HCT116 (cell line): ENCODE measurements around the gene EPHA3. TPM values are rescaled to one million over a fixed set of nuclear protein-coding genes. Genes with fewer than 3 reads are reported as not detected.

Experiments
- ATAC-seq: fragments of 200-7000 bp; cut with Tn5 transposase; 2 replicates; pipeline ENCODE4 v1.9.1; 2020; ENCODE audit warnings: mild to moderate bottlenecking, moderate library complexity
- BruUV-seq: library from RNA; stranded (reverse); fragments of 400-500 nt; replicated peaks from 2 replicates; lab custom pipeline; 2021; lab: Mats Ljungman, UMichigan
- CTCF ChIA-PET: fragments of 300-600 bp; sonication (Branson Sonifier 250); formaldehyde crosslinking; loops from one replicate; lab custom pipeline; 2021; ENCODE audit warnings: antibody characterized with exemption; lab: Charles Lee
- POLR2A ChIA-PET: fragments of 300-600, 350-600 bp; sonication (Branson Sonifier 250); formaldehyde crosslinking; loops from one replicate; lab custom pipeline; 2021; ENCODE audit warnings: antibody characterized with exemption; lab: Charles Lee
- RAD21 ChIA-PET, 2 experiments: fragments of 300-600 bp; sonication (Branson Sonifier 250); formaldehyde crosslinking; loops; one replicate each; lab custom pipeline; 2023; ENCODE audit warnings: low total read pairs in 2 of 2; ENCODE audit not compliant: uncharacterized antibody in 2 of 2, unreplicated experiment in 2 of 2, low non-redundant PET in 1 of 2; lab: Charles Lee
- DNase-seq: peaks from one replicate; pipeline ENCODE4 v3.0.0-alpha.2; 2010; ENCODE audit warnings: low read depth, low spot score
- H2AFZ ChIP-seq: fragments of 200-600 bp; shearing (Covaris generic), sonication (generic); 2 replicates; pipeline ENCODE4 v1.6.1; 2017; ENCODE audit warnings: low read depth, mixed run types, mixed read lengths, antibody characterized with exemption, low read length; ENCODE audit not compliant: poor library complexity, severe bottlenecking
- H3K27ac ChIP-seq: 2 replicates; pipeline ENCODE4 v1.5.1; 2012; ENCODE audit warnings: low read depth, low read length
- H3K27me3 ChIP-seq: fragments of 200-600 bp; sonication (generic); 2 replicates; pipeline ENCODE4 v1.6.1; 2016; ENCODE audit warnings: mixed run types, low read length, mixed read lengths; ENCODE audit not compliant: insufficient read depth
- H3K36me3 ChIP-seq, 2 experiments: fragments of 200-500 bp in 1 of 2; fragments of 200-600 bp in 1 of 2; sonication (Bioruptor generic) in 1 of 2; sonication (generic) in 1 of 2; 2 replicates each; pipeline versions ENCODE4 v1.5.1 to v1.6.1; 2014 to 2016; ENCODE audit warnings: low read length in 2 of 2, inconsistent platforms in 1 of 2, mixed read lengths in 1 of 2, mixed run types in 1 of 2; ENCODE audit not compliant: insufficient read depth in 2 of 2, control insufficient read depth in 1 of 2
- H3K4me1 ChIP-seq, 2 experiments: fragments of 200-600 bp in 1 of 2; sonication (generic) in 1 of 2; 2 replicates each; pipeline versions ENCODE4 v1.5.1 to v1.6.1; 2012 to 2017; ENCODE audit warnings: low read length in 2 of 2, inconsistent platforms in 1 of 2, mild to moderate bottlenecking in 1 of 2, mixed read lengths in 1 of 2, mixed run types in 1 of 2, moderate library complexity in 1 of 2; ENCODE audit not compliant: insufficient read depth in 2 of 2, control insufficient read depth in 1 of 2
- H3K4me2 ChIP-seq: fragments of 200-600 bp; sonication (generic); 2 replicates; pipeline ENCODE4 v1.6.1; 2017; ENCODE audit warnings: mixed run types, low read length, mixed read lengths
- H3K4me3 ChIP-seq, 2 experiments: fragments of 200-600 bp in 1 of 2; sonication (generic) in 1 of 2; replicated peaks in 1 of 2; 2 replicates each; pipeline ENCODE4 v1.5.1; 2011 to 2016; ENCODE audit warnings: low read length in 2 of 2, control low read depth in 1 of 2, low read depth in 1 of 2, mild to moderate bottlenecking in 1 of 2, mixed read lengths in 1 of 2, mixed run types in 1 of 2
- H3K79me2 ChIP-seq: fragments of 200-600 bp; sonication (generic); 2 replicates; pipeline ENCODE4 v1.6.1; 2017; ENCODE audit warnings: mild to moderate bottlenecking, mixed run types, low read length, moderate library complexity, mixed read lengths; ENCODE audit not compliant: insufficient read depth
- H3K9ac ChIP-seq: fragments of 200-600 bp; sonication (generic); 2 replicates; pipeline ENCODE4 v1.6.1; 2016; ENCODE audit warnings: low read length, mixed read lengths
- H3K9me2 ChIP-seq: fragments of 200-600 bp; sonication (generic), shearing (Covaris generic); 2 replicates; pipeline ENCODE4 v1.6.1; 2017; ENCODE audit warnings: mixed run types, mild to moderate bottlenecking, moderate library complexity; ENCODE audit not compliant: insufficient read depth
- H3K9me3 ChIP-seq, 2 experiments: fragments of 200-500 bp in 1 of 2; fragments of 200-600 bp in 1 of 2; sonication (Bioruptor generic) in 1 of 2; sonication (generic) in 1 of 2; 2 replicates each; pipeline ENCODE4 v1.6.1; 2014 to 2017; ENCODE audit warnings: low read length in 2 of 2, mixed read lengths in 2 of 2, inconsistent platforms in 1 of 2, low read depth in 1 of 2, mild to moderate bottlenecking in 1 of 2, mixed run types in 1 of 2, moderate library complexity in 1 of 2; ENCODE audit not compliant: control insufficient read depth in 1 of 2, insufficient read depth in 1 of 2
- H4K20me1 ChIP-seq: fragments of 200-600 bp; sonication (generic), shearing (Covaris generic); 2 replicates; pipeline ENCODE4 v1.6.1; 2017; ENCODE audit warnings: mixed run types, mild to moderate bottlenecking, moderate library complexity; ENCODE audit not compliant: insufficient read depth
- ATF3 ChIP-seq: IDR thresholded peaks from 2 replicates; pipeline ENCODE4 v1.6.1; 2012
- CEBPB ChIP-seq: IDR thresholded peaks from 2 replicates; pipeline ENCODE4 v1.6.1; 2012; ENCODE audit warnings: low read depth
- CTCF ChIP-seq, 3 experiments: fragments of 200-600 bp in 1 of 3; sonication (generic) in 1 of 3; IDR thresholded peaks in 2 of 3; conservative IDR thresholded peaks in 1 of 3; 2 replicates each; pipeline ENCODE4 v1.5.1; 2012 to 2017; ENCODE audit warnings: low read depth in 2 of 3, low read length in 2 of 3, antibody characterized with exemption in 1 of 3, borderline replicate concordance in 1 of 3, control low read depth in 1 of 3, mild to moderate bottlenecking in 1 of 3, mixed read lengths in 1 of 3, mixed run types in 1 of 3, moderate library complexity in 1 of 3; ENCODE audit not compliant: insufficient read depth in 1 of 3
- ELF1 ChIP-seq: IDR thresholded peaks from 2 replicates; pipeline ENCODE4 v1.6.1; 2012; ENCODE audit warnings: low read depth, borderline replicate concordance
- EZH2phosphoT487 ChIP-seq: fragments of 200-600 bp; IDR thresholded peaks from 2 replicates; pipeline ENCODE4 v1.6.1; 2018; ENCODE audit warnings: antibody characterized with exemption, borderline replicate concordance
- FOSL1 ChIP-seq: IDR thresholded peaks from 2 replicates; pipeline ENCODE4 v1.6.1; 2012; ENCODE audit warnings: low read depth
- JUND ChIP-seq: IDR thresholded peaks from 2 replicates; pipeline ENCODE4 v1.6.1; 2012
- POLR2A ChIP-seq: IDR thresholded peaks from 2 replicates; pipeline ENCODE4 v1.7.0; 2011; ENCODE audit warnings: borderline replicate concordance; ENCODE audit not compliant: insufficient read depth, insufficient read length; ENCODE audit errors: extremely low read depth
- POLR2AphosphoS5 ChIP-seq: IDR thresholded peaks from 2 replicates; pipeline ENCODE4 v1.6.1; 2011; ENCODE audit warnings: mild to moderate bottlenecking, low read depth, low read length, moderate library complexity
- SIN3A ChIP-seq: IDR thresholded peaks from 2 replicates; pipeline ENCODE4 v1.6.1; 2012; ENCODE audit warnings: low read depth
- SP1 ChIP-seq: IDR thresholded peaks from 2 replicates; pipeline ENCODE4 v1.6.1; 2012; ENCODE audit warnings: low read depth
- ZNF274 ChIP-seq: fragments of 200-500 bp; sonication (Bioruptor generic); IDR thresholded peaks from 2 replicates; pipeline ENCODE4 v1.6.1; 2014; ENCODE audit warnings: mild to moderate bottlenecking, low read depth, low read length, inconsistent platforms
- intact Hi-C: fragments of 100-400 bp; cut with micrococcal nuclease; formaldehyde crosslinking; loops from 2 replicates; pipeline ENCODE4 v1.10.0; 2022
- total RNA-seq: library from RNA; stranded (reverse); gene quantifications from one replicate; pipeline ENCODE4 v1.2.1, GENCODE V29; 2021; ENCODE audit not compliant: unreplicated experiment
- TF ChIP-seq, protein P1 (sequence below): IDR thresholded peaks from 2 replicates; pipeline ENCODE4 v1.6.1; 2011; ENCODE audit warnings: mild to moderate bottlenecking, low read length, moderate library complexity; ENCODE audit not compliant: insufficient replicate concordance; ENCODE audit errors: extremely low read depth

The EPHA3 gene
- total RNA-seq, 1 experiment from 2014 or later = not detected

DNA sequence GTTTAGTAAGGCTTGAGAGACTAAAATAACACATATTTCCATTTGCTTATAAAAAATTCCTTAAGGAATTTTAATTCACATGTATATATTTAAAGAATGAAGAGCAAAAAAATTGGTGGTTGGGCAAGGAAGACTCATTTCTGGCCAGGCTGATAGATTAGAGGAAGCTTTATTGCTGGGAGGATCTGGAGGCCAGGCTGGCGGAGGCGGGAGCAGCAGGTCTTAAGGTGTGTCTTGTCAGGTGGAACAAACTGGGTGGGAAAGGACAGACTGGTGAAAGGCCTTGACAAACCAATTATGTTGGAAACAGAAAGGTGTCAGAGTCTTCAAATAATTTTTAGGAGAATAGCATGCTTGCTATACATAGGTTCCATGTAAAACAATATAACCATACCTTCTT is 124.7 kb downstream of the EPHA3 start:
- Histone ChIP-seq H3K4me3 (no peak overlapping the region), H3K4me1 (no peaks in the 10 kb centered on the region), H3K4me2 (no peak overlapping the region), H4K20me1 (no peaks in the 10 kb centered on the region), H3K27me3 (no peaks in the 10 kb centered on the region), H3K79me2 (no peaks in the 10 kb centered on the region), H3K36me3 (no peaks in the 10 kb centered on the region), H3K9me3 (peaks cover 0 to 15% of the 10 kb centered on the region in 2 experiments; a peak in 2 of 4 replicates), H3K9me2 (no peaks in the 10 kb centered on the region), H3K9ac (no peak overlapping the region), H2AFZ (no peak overlapping the region), H3K27ac (no peak overlapping the region)
- no peak for TF ChIP-seq SIN3A
- no peak for TF ChIP-seq EZH2phosphoT487
- no peak for TF ChIP-seq SP1
- TF ChIP-seq ATF3 = no peak
- TF ChIP-seq ELF1 = no peak
- DNase-seq (no peak), ATAC-seq (no peak)
- CTCF ChIA-PET = no interaction called here
- intact Hi-C loops = no loop called here
- POLR2A ChIA-PET = no interaction called here
- no TSS peak for BruUV-seq
- RAD21 ChIA-PET = no interaction called here

DNA sequence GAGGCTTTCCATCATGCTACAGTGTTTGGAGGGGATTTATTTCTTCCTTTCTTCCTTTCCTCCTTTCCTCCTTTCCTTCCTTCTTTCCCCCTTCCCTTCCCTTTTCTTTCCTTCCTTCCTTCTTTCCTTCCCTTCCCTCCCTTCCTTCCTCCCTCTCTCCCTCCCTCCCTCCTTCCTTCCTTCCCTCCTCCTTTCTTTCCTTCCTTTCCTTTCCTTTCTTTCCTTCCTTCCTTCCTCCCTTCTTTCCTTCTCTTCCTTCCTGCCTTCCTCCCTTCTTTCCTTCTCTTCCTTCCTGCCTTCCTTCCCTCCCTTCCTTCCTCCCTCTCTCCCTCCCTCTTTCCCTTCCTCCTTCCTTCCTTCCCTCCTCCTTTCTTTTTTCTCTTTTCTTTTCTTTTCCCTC is 127.2 kb downstream of the EPHA3 start:
- ChIA-PET RAD21 (no interaction called here), POLR2A (no interaction called here), CTCF (no interaction called here)
- Histone ChIP-seq H3K9me3 (peaks cover 0 to 17% of the 10 kb centered on the region in 2 experiments; a peak in 2 of 4 replicates), H3K27ac (no peak overlapping the region), H3K4me1 (no peaks in the 10 kb centered on the region), H3K27me3 (no peaks in the 10 kb centered on the region), H3K4me3 (no peak overlapping the region), H2AFZ (no peak overlapping the region), H3K36me3 (no peaks in the 10 kb centered on the region), H3K9me2 (no peaks in the 10 kb centered on the region), H4K20me1 (no peaks in the 10 kb centered on the region)
- ATAC-seq = no peak
- no TSS peak for BruUV-seq
- TF ChIP-seq SIN3A (no peak), CTCF (IDR thresholded peaks at IDR 0.05 in 2 of 3, conservative IDR thresholded peaks at IDR 0.05 in 1 of 3; ENCODE audit: borderline replicate concordance in 1 of 3, insufficient read depth in 1 of 3, low read depth in 2 of 3, low read length in 2 of 3) (no peak), CEBPB (no peak), POLR2AphosphoS5 (no peak), FOSL1 (no peak), ELF1 (no peak), POLR2A (no peak), JUND (no peak), ATF3 (no peak), SP1 (no peak), ZNF274 (no peak)
- TF ChIP-seq, protein P1, sequence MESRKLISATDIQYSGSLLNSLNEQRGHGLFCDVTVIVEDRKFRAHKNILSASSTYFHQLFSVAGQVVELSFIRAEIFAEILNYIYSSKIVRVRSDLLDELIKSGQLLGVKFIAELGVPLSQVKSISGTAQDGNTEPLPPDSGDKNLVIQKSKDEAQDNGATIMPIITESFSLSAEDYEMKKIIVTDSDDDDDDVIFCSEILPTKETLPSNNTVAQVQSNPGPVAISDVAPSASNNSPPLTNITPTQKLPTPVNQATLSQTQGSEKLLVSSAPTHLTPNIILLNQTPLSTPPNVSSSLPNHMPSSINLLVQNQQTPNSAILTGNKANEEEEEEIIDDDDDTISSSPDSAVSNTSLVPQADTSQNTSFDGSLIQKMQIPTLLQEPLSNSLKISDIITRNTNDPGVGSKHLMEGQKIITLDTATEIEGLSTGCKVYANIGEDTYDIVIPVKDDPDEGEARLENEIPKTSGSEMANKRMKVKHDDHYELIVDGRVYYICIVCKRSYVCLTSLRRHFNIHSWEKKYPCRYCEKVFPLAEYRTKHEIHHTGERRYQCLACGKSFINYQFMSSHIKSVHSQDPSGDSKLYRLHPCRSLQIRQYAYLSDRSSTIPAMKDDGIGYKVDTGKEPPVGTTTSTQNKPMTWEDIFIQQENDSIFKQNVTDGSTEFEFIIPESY = no peak
- TF ChIP-seq, all 23 proteins: peak for 0
- no peak overlapping the region for H3K4me2 ChIP-seq
- no peak for DNase-seq
- intact Hi-C loops = no loop called here
- no peaks in the 10 kb centered on the region for H3K79me2 ChIP-seq
- no peak overlapping the region for H3K9ac ChIP-seq
